DND-41 (cell line): ENCODE results near the gene RAB44.

Experiments used
- EZH2 ChIP-seq: IDR thresholded peaks from 3 replicates; pipeline ENCODE4 v1.6.1; 2012; ENCODE audit warnings: borderline replicate concordance, low read depth, mild to moderate bottlenecking, moderate library complexity, low read length, inconsistent platforms; ENCODE audit not compliant: severe bottlenecking
- TF ChIP-seq, protein P1 (sequence below): IDR thresholded peaks from 2 replicates; pipeline ENCODE4 v1.5.1; 2012; ENCODE audit warnings: borderline replicate concordance, low read length, moderate library complexity, mild to moderate bottlenecking; ENCODE audit not compliant: poor library complexity, severe bottlenecking; ENCODE audit errors: extremely low read depth

DNA sequence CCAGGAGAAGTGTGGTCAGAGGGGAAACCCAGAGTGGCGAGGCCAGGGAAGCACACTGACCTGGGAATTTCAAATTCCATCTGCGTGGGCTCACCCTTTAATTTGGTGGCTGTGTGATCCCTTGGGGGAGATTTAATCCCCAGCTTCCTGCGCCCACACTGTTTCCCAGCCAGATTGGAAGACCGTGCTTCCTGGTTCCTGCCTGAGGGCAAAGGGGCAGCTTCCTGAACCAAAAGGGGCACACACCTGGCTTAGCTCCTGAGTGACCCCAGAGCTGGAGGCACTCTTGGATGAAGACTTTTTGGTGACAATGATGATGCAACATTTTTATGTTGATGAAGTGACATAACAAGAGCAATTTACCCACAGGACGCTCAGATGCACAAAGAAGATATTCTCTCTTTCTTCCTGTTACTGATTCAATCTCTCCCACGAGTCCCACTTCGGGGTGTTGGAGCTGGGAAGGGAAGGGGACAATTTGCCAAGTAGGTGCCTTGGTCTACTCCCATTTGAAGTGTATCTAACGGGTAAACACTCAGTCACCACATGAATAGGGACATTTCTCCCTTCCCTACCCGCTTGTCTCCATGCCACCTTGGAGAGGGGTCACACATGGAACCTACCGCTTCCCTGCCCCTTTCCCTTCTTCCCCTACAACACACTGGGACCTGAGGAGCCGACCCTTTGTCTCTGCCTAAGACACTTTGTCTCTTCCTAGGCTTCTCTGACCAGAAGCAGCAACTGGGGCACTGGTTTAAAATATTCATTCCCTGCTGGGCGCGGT lies 47.7 kb upstream of the RAB44 start:
- no peak for TF ChIP-seq EZH2
- TF ChIP-seq, protein P1, sequence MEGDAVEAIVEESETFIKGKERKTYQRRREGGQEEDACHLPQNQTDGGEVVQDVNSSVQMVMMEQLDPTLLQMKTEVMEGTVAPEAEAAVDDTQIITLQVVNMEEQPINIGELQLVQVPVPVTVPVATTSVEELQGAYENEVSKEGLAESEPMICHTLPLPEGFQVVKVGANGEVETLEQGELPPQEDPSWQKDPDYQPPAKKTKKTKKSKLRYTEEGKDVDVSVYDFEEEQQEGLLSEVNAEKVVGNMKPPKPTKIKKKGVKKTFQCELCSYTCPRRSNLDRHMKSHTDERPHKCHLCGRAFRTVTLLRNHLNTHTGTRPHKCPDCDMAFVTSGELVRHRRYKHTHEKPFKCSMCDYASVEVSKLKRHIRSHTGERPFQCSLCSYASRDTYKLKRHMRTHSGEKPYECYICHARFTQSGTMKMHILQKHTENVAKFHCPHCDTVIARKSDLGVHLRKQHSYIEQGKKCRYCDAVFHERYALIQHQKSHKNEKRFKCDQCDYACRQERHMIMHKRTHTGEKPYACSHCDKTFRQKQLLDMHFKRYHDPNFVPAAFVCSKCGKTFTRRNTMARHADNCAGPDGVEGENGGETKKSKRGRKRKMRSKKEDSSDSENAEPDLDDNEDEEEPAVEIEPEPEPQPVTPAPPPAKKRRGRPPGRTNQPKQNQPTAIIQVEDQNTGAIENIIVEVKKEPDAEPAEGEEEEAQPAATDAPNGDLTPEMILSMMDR: no peak
